HG03095 (cell line): ENCODE measurements around the gene JARID2.
"Not testable (repeated sequence)": the region's sequence is repeated elsewhere in the genome, so short reads cannot be mapped to it uniquely, and the experiment has no call there.

Source experiments
- ATAC-seq: cut with Tn5 transposase; IDR thresholded peaks from one replicate; pipeline ENCODE4 v1.9.1; 2021; ENCODE audit warnings: moderate library complexity; ENCODE audit not compliant: unreplicated experiment

The JARID2 gene

GRCh38 chr6:15411766-15412165 lies 165.9 kb downstream of the JARID2 start:
- no peak for ATAC-seq

GRCh38 chr6:15412767-15413166 lies 166.9 kb downstream of the JARID2 start:
- ATAC-seq: no peak

GRCh38 chr6:15413466-15414234 lies 167.8 kb downstream of the JARID2 start:
- ATAC-seq: no peak

GRCh38 chr6:15414235-15414612 lies 168.4 kb downstream of the JARID2 start:
- ATAC-seq: no peak

GRCh38 chr6:15415622-15416021 lies 169.8 kb downstream of the JARID2 start:
- ATAC-seq: not testable (repeated sequence)

GRCh38 chr6:15416932-15417509 lies 171.2 kb downstream of the JARID2 start:
- no peak for ATAC-seq

GRCh38 chr6:15417811-15418210 lies 171.9 kb downstream of the JARID2 start:
- no peak for ATAC-seq

GRCh38 chr6:15419493-15419892 lies 173.6 kb downstream of the JARID2 start:
- no peak for ATAC-seq

- peak; percentile 78 for ATAC-seq
Measured at GRCh38 chr6:15420959-15421438, 175.1 kb downstream of the JARID2 start.

- peak; percentile 49 for ATAC-seq
Measured at GRCh38 chr6:15421945-15422733, 176.3 kb downstream of the JARID2 start.

GRCh38 chr6:15423286-15423993 lies 177.6 kb downstream of the JARID2 start:
- no peak for ATAC-seq

- no peak for ATAC-seq
Measured at GRCh38 chr6:15425947-15426346, 180.1 kb downstream of the JARID2 start.

GRCh38 chr6:15426395-15426794 lies 180.5 kb downstream of the JARID2 start:
- no peak for ATAC-seq

- ATAC-seq: no peak
Measured at GRCh38 chr6:15426901-15427300, 181.0 kb downstream of the JARID2 start.

GRCh38 chr6:15427331-15428070 lies 181.6 kb downstream of the JARID2 start:
- no peak for ATAC-seq

GRCh38 chr6:15429141-15430110 lies 183.6 kb downstream of the JARID2 start:
- ATAC-seq: no peak

GRCh38 chr6:15430186-15430585 lies 184.3 kb downstream of the JARID2 start:
- ATAC-seq: no peak

GRCh38 chr6:15430931-15431405 lies 185.1 kb downstream of the JARID2 start:
- ATAC-seq: no peak
